H9 (cell line): Measurements from ENCODE around the gene UBE2D3. TPM values are rescaled to one million over a fixed set of nuclear protein-coding genes. Genes with fewer than 3 reads are reported as not detected.

Experiments
- DNase-seq: peaks from one replicate; pipeline ENCODE4 v3.0.0-alpha.2; 2017
- H2AFZ ChIP-seq: one replicate; pipeline ENCODE4 v1.6.1; 2013; ENCODE audit warnings: mild to moderate bottlenecking, low read length, control low read depth, moderate library complexity
- H2AK5ac ChIP-seq: 2 replicates; pipeline ENCODE4 v1.6.1; 2013; ENCODE audit warnings: low read length, control low read depth, mixed read lengths; ENCODE audit not compliant: insufficient read length
- H2BK120ac ChIP-seq: one replicate; pipeline ENCODE4 v1.6.1; 2013; ENCODE audit warnings: low read depth, mild to moderate bottlenecking, low read length, control low read depth, inconsistent platforms; ENCODE audit not compliant: poor library complexity, severe bottlenecking
- H2BK12ac ChIP-seq: 2 replicates; pipeline ENCODE4 v1.6.1; 2013; ENCODE audit warnings: low read length, control low read depth, mixed read lengths, low read depth; ENCODE audit not compliant: insufficient read length
- H2BK15ac ChIP-seq: 2 replicates; pipeline ENCODE4 v1.6.1; 2013; ENCODE audit warnings: low read depth, low read length, control low read depth
- H2BK20ac ChIP-seq: one replicate; pipeline ENCODE4 v1.6.1; 2013; ENCODE audit warnings: low read depth, mild to moderate bottlenecking, low read length, control low read depth, inconsistent platforms; ENCODE audit not compliant: poor library complexity, severe bottlenecking
- H2BK5ac ChIP-seq: 2 replicates; pipeline ENCODE4 v1.6.1; 2013; ENCODE audit warnings: low read length, control low read depth, mixed read lengths; ENCODE audit not compliant: insufficient read length
- H3K14ac ChIP-seq: 2 replicates; pipeline ENCODE4 v1.6.1; 2013; ENCODE audit warnings: low read length, control low read depth; ENCODE audit not compliant: insufficient read depth
- H3K18ac ChIP-seq: 2 replicates; pipeline ENCODE4 v1.6.1; 2013; ENCODE audit warnings: low read depth, mild to moderate bottlenecking, mixed read lengths, low read length, control low read depth; ENCODE audit not compliant: insufficient read length
- H3K23ac ChIP-seq: 2 replicates; pipeline ENCODE4 v1.6.1; 2013; ENCODE audit warnings: low read length, control low read depth, mixed read lengths, low read depth; ENCODE audit not compliant: insufficient read length
- H3K23me2 ChIP-seq: 2 replicates; pipeline ENCODE4 v1.6.1; 2013; ENCODE audit warnings: low read depth, mild to moderate bottlenecking, mixed read lengths, low read length, control low read depth; ENCODE audit not compliant: insufficient read length, poor library complexity, severe bottlenecking
- H3K27ac ChIP-seq: 2 replicates; pipeline ENCODE4 v1.5.1; 2013; ENCODE audit warnings: low read length, control low read depth, mixed read lengths, low read depth; ENCODE audit not compliant: insufficient read length
- H3K27me3 ChIP-seq: 2 replicates; pipeline ENCODE4 v1.6.1; 2013; ENCODE audit warnings: low read length, control low read depth, inconsistent platforms; ENCODE audit not compliant: insufficient read depth
- H3K4ac ChIP-seq: 2 replicates; pipeline ENCODE4 v1.6.1; 2013; ENCODE audit warnings: low read depth, mild to moderate bottlenecking, control low read depth, inconsistent platforms, low read length, moderate library complexity
- H3K4me1 ChIP-seq: 2 replicates; pipeline ENCODE4 v1.6.1; 2013; ENCODE audit warnings: low read length, control low read depth, inconsistent platforms; ENCODE audit not compliant: insufficient read depth
- H3K4me2 ChIP-seq: 2 replicates; pipeline ENCODE4 v1.6.1; 2013; ENCODE audit warnings: low read length, control low read depth, mixed read lengths; ENCODE audit not compliant: insufficient read length, insufficient read depth
- H3K56ac ChIP-seq: 2 replicates; pipeline ENCODE4 v1.6.1; 2013; ENCODE audit warnings: low read depth, mild to moderate bottlenecking, mixed read lengths, low read length, control low read depth; ENCODE audit not compliant: insufficient read length
- H3K79me1 ChIP-seq: 2 replicates; pipeline ENCODE4 v1.6.1; 2013; ENCODE audit warnings: low read depth, mild to moderate bottlenecking, moderate library complexity, low read length, control low read depth, inconsistent platforms; ENCODE audit not compliant: insufficient read depth, poor library complexity, severe bottlenecking
- H3K79me2 ChIP-seq: 2 replicates; pipeline ENCODE4 v1.6.1; 2013; ENCODE audit warnings: low read length, control low read depth, inconsistent platforms; ENCODE audit not compliant: insufficient read depth
- H3K9ac ChIP-seq: 2 replicates; pipeline ENCODE4 v1.6.1; 2013; ENCODE audit warnings: low read length, control low read depth, mixed read lengths; ENCODE audit not compliant: insufficient read length; ENCODE audit errors: extremely low read depth
- H3K9me3 ChIP-seq: one replicate; pipeline ENCODE4 v1.6.1; 2013; ENCODE audit warnings: low read depth, low read length, inconsistent platforms; ENCODE audit not compliant: control insufficient read depth
- H3T11ph ChIP-seq: one replicate; pipeline ENCODE4 v1.6.1; 2013; ENCODE audit warnings: mild to moderate bottlenecking, low read length, control low read depth, inconsistent platforms
- H4K20me1 ChIP-seq: one replicate; pipeline ENCODE4 v1.6.1; 2013; ENCODE audit not compliant: control insufficient read depth, insufficient read length, insufficient read depth
- H4K5ac ChIP-seq: 2 replicates; pipeline ENCODE4 v1.6.1; 2013; ENCODE audit warnings: low read depth, mild to moderate bottlenecking, mixed read lengths, low read length, control low read depth; ENCODE audit not compliant: insufficient read length
- H4K8ac ChIP-seq: replicated peaks from 2 replicates; pipeline ENCODE4 v1.6.1; 2013; ENCODE audit warnings: low read length, control low read depth, mixed read lengths, low read depth; ENCODE audit not compliant: insufficient read length
- H4K91ac ChIP-seq: 2 replicates; pipeline ENCODE4 v1.6.1; 2013; ENCODE audit warnings: low read depth, mild to moderate bottlenecking, moderate library complexity, mixed read lengths, low read length, control low read depth; ENCODE audit not compliant: insufficient read length
- H3K27ac Mint-ChIP-seq, 3 experiments: 2 replicates in 2 of 3; 3 replicates in 1 of 3; pipeline ENCODE4 v1.8.0; 2020 to 2021; ENCODE audit warnings: mixed read lengths in 3 of 3, mild to moderate bottlenecking in 1 of 3, moderate library complexity in 1 of 3
- H3K27me3 Mint-ChIP-seq: 2 replicates; pipeline ENCODE4 v1.8.0; 2021; ENCODE audit warnings: low read depth, mild to moderate bottlenecking, moderate library complexity, mixed read lengths
- H3K36me3 Mint-ChIP-seq, 3 experiments: 2 replicates in 2 of 3; 3 replicates in 1 of 3; pipeline ENCODE4 v1.8.0; 2020 to 2021; ENCODE audit warnings: low read depth in 3 of 3, mixed read lengths in 3 of 3; ENCODE audit not compliant: insufficient read depth in 1 of 3
- H3K4me1 Mint-ChIP-seq, 2 experiments: 2 replicates each; pipeline ENCODE4 v1.8.0; 2020; ENCODE audit warnings: mixed read lengths in 2 of 2
- H3K4me3 Mint-ChIP-seq, 2 experiments: 2 replicates in 1 of 2; 3 replicates in 1 of 2; pipeline ENCODE4 v1.8.0; 2020 to 2021; ENCODE audit warnings: mild to moderate bottlenecking in 2 of 2, mixed read lengths in 2 of 2, moderate library complexity in 1 of 2
- H3K9me3 Mint-ChIP-seq, 2 experiments: 2 replicates in 1 of 2; 3 replicates in 1 of 2; pipeline ENCODE4 v1.8.0; 2020; ENCODE audit warnings: mild to moderate bottlenecking in 2 of 2, mixed read lengths in 2 of 2, moderate library complexity in 1 of 2
- CTCF ChIP-seq: fragments of 200-600 bp; sonication (generic); conservative IDR thresholded peaks from 3 replicates; pipeline ENCODE4 v1.8.0; 2021; ENCODE audit warnings: antibody characterized with exemption, mild to moderate bottlenecking
- WGBS: extraction: QIAGEN DNeasy Blood & Tissue Kit; methylation state at CpG from one replicate; pipeline ENCODE4 v1.1.7; 2013; ENCODE audit warnings: missing lambda C conversion rate, low lambda C conversion rate, mixed read lengths; ENCODE audit not compliant: insufficient read length; ENCODE audit errors: extremely low coverage; 5-methylcytosine and 5-hydroxymethylcytosine counted together
- total RNA-seq: library from RNA; stranded (reverse); gene quantifications from 2 replicates; pipeline ENCODE4 v1.2.1, GENCODE V29; 2021

The UBE2D3 gene
- total RNA-seq, 1 experiment from 2014 or later = 378 TPM

- Histone ChIP-seq H3K23me2 (peaks cover 14% of the 10 kb centered on the region), H3K79me1 (peaks cover 2% of the 10 kb centered on the region), H2AFZ (no peak overlapping the region), H2BK15ac (no peak overlapping the region), H3K18ac (no peak overlapping the region), H4K5ac (no peak overlapping the region), H3K4me2 (no peak overlapping the region), H3K9me3 (no peaks in the 10 kb centered on the region), H3K23ac (no peak overlapping the region), H3K9ac (no peak overlapping the region), H3K27ac (no peak overlapping the region), H2BK20ac (no peak overlapping the region), H2BK5ac (no peak overlapping the region), H2AK5ac (no peak overlapping the region), H4K91ac (no peak overlapping the region), H3K27me3 (no peaks in the 10 kb centered on the region), H4K20me1 (no peaks in the 10 kb centered on the region), H3K14ac (no peak overlapping the region), H2BK120ac (no peak overlapping the region), H3K4ac (no peak overlapping the region), H3K4me1 (no peaks in the 10 kb centered on the region), H4K8ac (no peak overlapping the region), H3T11ph (no peak overlapping the region), H2BK12ac (no peak overlapping the region), H3K79me2 (peaks cover 10% of the 10 kb centered on the region; the same call in 1 of the 2 replicates), H3K56ac (no peak overlapping the region)
- Mint-ChIP-seq H3K4me3 (no peak overlapping the region), H3K9me3 (peaks cover 3 to 4% of the 10 kb centered on the region in 2 experiments; a peak in 3 of 5 replicates), H3K4me1 (peaks cover 26% of the 10 kb centered on the region in 2 experiments), H3K27me3 (peaks cover 6% of the 10 kb centered on the region), H3K36me3 (peaks cover 4 to 12% (median 6%) of the 10 kb centered on the region in 3 experiments), H3K27ac (peak overlapping the region in 2 of 3 experiments; percentile 4 to 6; a peak in 3 of 7 replicates)
- TF ChIP-seq CTCF = no peak
- no CpG with 5 or more reads among the region's 1 CpG for WGBS
- no peak for DNase-seq
Measured at GRCh38 chr4:102757681-102758080, 69.7 kb downstream of the UBE2D3 start.
